HepG2 (cell line): ENCODE results near the gene CSTB. TPM values are rescaled to one million over a fixed set of nuclear protein-coding genes. Genes with fewer than 3 reads are reported as not detected.

Source experiments
- ARID4A ChIP-seq: sonication (generic); formaldehyde crosslinking; IDR thresholded peaks from 2 replicates; pipeline ENCODE4 v1.5.0; 2020; ENCODE audit warnings: mild to moderate bottlenecking, missing genetic modification reagents, borderline replicate concordance
- ARNT ChIP-seq: fragments of 450-650 bp; IDR thresholded peaks from 2 replicates; pipeline ENCODE4 v1.6.1; 2017
- CCDC6 ChIP-seq: sonication (generic); formaldehyde crosslinking; IDR thresholded peaks from 2 replicates; pipeline ENCODE4 v1.8.1; 2022; ENCODE audit warnings: mild to moderate bottlenecking, missing genetic modification reagents, moderate library complexity
- EP300 ChIP-seq, 3 experiments: sonication (generic) in 1 of 3; formaldehyde crosslinking in 1 of 3; IDR thresholded peaks; 2 replicates each; pipeline versions ENCODE4 v1.5.1 to v1.6.1; 2011 to 2020; ENCODE audit warnings: low read depth in 2 of 3, low read length in 2 of 3, borderline replicate concordance in 1 of 3, improper control_type of control experiment in 1 of 3, mild to moderate bottlenecking in 1 of 3, missing genetic modification reagents in 1 of 3, moderate library complexity in 1 of 3
- HMGA1 ChIP-seq: sonication (generic); formaldehyde crosslinking; conservative IDR thresholded peaks from 2 replicates; pipeline ENCODE4 v1.4.0; 2020; ENCODE audit warnings: missing genetic modification reagents
- IRX3 ChIP-seq: sonication (generic); formaldehyde crosslinking; IDR thresholded peaks from 2 replicates; pipeline ENCODE4 v1.8.1; 2023; ENCODE audit warnings: mild to moderate bottlenecking, low read depth, missing genetic modification reagents, borderline replicate concordance
- NFE2L2 ChIP-seq: fragments of 150-350 bp; IDR thresholded peaks from 2 replicates; pipeline ENCODE4 v1.6.1; 2014; ENCODE audit warnings: low read length
- NFIC ChIP-seq: IDR thresholded peaks from 2 replicates; pipeline ENCODE4 v1.6.1; 2012; ENCODE audit warnings: mild to moderate bottlenecking, low read length, inconsistent platforms
- POLR2AphosphoS2 ChIP-seq: IDR thresholded peaks from 2 replicates; pipeline ENCODE4 v1.6.1; 2011; ENCODE audit warnings: low read depth, low read length, improper control_type of control experiment
- RFX3 ChIP-seq: IDR thresholded peaks from 2 replicates; pipeline ENCODE4 v1.6.1; 2016; ENCODE audit warnings: missing biosample characterization, missing genetic modification reagents
- SIN3B ChIP-seq: fragments of 150-350 bp; IDR thresholded peaks from 2 replicates; pipeline ENCODE4 v1.6.1; 2014; ENCODE audit warnings: low read length
- SMC3 ChIP-seq: IDR thresholded peaks from 2 replicates; pipeline ENCODE4 v1.6.1; 2011; ENCODE audit warnings: low read length, improper control_type of control experiment
- ZNF343 ChIP-seq: sonication (generic); formaldehyde crosslinking; IDR thresholded peaks from 2 replicates; pipeline ENCODE4 v1.4.0; 2020; ENCODE audit warnings: mild to moderate bottlenecking, missing genetic modification reagents
- ZNF350 ChIP-seq: sonication (generic); formaldehyde crosslinking; IDR thresholded peaks from 2 replicates; pipeline ENCODE4 v1.4.0; 2020; ENCODE audit warnings: mild to moderate bottlenecking, low read depth, missing genetic modification reagents, borderline replicate concordance
- ZNF549 ChIP-seq: sonication (generic); formaldehyde crosslinking; IDR thresholded peaks from 2 replicates; pipeline ENCODE4 v1.5.0; 2020; ENCODE audit warnings: missing genetic modification reagents
- ZNF644 ChIP-seq: IDR thresholded peaks from 2 replicates; pipeline ENCODE4 v1.6.1; 2016; ENCODE audit warnings: low read depth
- ZNF672 ChIP-seq: sonication (generic); formaldehyde crosslinking; IDR thresholded peaks from 2 replicates; pipeline ENCODE4 v1.8.1; 2022; ENCODE audit warnings: missing genetic modification reagents
- ZNF770 ChIP-seq: sonication (generic); formaldehyde crosslinking; IDR thresholded peaks from 2 replicates; pipeline ENCODE4 v1.5.0; 2020; ENCODE audit warnings: mild to moderate bottlenecking, missing genetic modification reagents
- polyA plus RNA-seq, 8 experiments: library from polyadenylated mRNA; depleted of rRNA in 3 of 8; stranded (reverse) in 7 of 8; unstranded in 1 of 8; fragments of >200 nt; fragmentation: Illumina TruSeq in 4 of 8; extraction: Trizol in 4 of 8; gene quantifications; 2 replicates each; pipeline versions ENCODE4 v1.2.1 to v1.2.3, GENCODE V29; 2011 to 2016; ENCODE audit warnings: low read depth in 4 of 8, missing spikeins in 1 of 8, mixed read lengths in 1 of 8; ENCODE audit not compliant: insufficient read depth in 1 of 8
- total RNA-seq, 5 experiments: library from RNA; depleted of rRNA; stranded (reverse); fragments of >200 nt; fragmentation: Illumina TruSeq; extraction: Trizol; gene quantifications; 2 replicates each; pipeline ENCODE4 v1.2.3, GENCODE V29; 2016; ENCODE audit warnings: low read depth in 1 of 5
- TF ChIP-seq, protein P1 (sequence below): sonication (generic); formaldehyde crosslinking; IDR thresholded peaks from 2 replicates; pipeline ENCODE4 v1.4.0; 2020; ENCODE audit warnings: mild to moderate bottlenecking, missing genetic modification reagents, borderline replicate concordance

The CSTB gene
- total and polyA plus RNA-seq, 2 of the 13 experiments (the other 11 are each of a cell fraction or from before 2014, with no cell fraction given): 11.7 to 94.1 TPM

DNA sequence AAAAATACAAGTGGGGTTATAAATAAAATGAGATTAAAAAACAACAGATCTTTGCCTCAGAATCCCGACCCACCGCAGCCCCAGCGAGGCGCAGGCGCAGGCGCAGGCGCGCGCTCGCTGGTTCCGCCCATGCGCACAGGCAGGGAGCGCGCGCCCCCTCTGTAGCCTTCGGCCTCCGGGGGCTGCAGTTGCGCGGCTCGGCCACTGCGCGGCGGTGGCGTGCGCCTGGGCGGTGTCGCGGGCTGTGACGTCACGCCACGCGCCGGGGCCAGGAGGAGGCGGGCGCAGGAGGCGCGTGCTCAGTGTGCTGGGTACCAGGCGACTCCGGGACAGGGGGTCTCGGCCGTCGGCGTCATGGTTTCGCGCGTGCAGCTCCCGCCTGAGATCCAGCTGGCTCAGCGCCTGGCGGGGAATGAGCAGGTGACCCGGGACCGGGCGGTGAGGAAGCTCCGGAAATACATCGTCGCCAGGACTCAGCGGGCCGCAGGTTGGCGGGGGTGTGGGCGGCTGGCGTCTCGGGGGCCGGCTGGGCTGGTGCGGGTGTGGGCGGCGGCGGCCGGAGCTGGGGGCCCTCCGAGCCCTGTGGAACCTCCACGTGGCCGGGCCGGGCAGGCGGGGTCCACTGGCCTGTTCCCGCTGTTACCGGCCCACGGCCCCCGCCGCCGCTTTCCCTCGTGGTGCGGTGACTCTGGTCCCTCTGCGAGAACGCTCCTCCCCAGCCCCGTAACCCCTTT lies 13.3 kb upstream of the CSTB start, which contains the start of gene RRP1 (continued):
- 0 out of 4 replicates have a peak, but pooled peaks of 1 of the 2 experiments have one; percentile 6 for TF ChIP-seq EP300 (IDR thresholded peaks at IDR 0.05; ENCODE audit: low read depth in 2 of 2, low read length in 2 of 2)
- peak; percentile 35; the same call in 1 of the 2 replicates for TF ChIP-seq EP300 (CRISPR knock-in tag; IDR thresholded peaks at IDR 0.05; ENCODE audit: borderline replicate concordance)
- peak; percentile 97 for TF ChIP-seq CCDC6 (CRISPR knock-in tag)
- TF ChIP-seq ZNF672: 0 out of 2 replicates have a peak, but pooled peaks have one; percentile 32
- TF ChIP-seq ZNF644: no peak
- no peak for TF ChIP-seq NFIC
- TF ChIP-seq, protein P1, sequence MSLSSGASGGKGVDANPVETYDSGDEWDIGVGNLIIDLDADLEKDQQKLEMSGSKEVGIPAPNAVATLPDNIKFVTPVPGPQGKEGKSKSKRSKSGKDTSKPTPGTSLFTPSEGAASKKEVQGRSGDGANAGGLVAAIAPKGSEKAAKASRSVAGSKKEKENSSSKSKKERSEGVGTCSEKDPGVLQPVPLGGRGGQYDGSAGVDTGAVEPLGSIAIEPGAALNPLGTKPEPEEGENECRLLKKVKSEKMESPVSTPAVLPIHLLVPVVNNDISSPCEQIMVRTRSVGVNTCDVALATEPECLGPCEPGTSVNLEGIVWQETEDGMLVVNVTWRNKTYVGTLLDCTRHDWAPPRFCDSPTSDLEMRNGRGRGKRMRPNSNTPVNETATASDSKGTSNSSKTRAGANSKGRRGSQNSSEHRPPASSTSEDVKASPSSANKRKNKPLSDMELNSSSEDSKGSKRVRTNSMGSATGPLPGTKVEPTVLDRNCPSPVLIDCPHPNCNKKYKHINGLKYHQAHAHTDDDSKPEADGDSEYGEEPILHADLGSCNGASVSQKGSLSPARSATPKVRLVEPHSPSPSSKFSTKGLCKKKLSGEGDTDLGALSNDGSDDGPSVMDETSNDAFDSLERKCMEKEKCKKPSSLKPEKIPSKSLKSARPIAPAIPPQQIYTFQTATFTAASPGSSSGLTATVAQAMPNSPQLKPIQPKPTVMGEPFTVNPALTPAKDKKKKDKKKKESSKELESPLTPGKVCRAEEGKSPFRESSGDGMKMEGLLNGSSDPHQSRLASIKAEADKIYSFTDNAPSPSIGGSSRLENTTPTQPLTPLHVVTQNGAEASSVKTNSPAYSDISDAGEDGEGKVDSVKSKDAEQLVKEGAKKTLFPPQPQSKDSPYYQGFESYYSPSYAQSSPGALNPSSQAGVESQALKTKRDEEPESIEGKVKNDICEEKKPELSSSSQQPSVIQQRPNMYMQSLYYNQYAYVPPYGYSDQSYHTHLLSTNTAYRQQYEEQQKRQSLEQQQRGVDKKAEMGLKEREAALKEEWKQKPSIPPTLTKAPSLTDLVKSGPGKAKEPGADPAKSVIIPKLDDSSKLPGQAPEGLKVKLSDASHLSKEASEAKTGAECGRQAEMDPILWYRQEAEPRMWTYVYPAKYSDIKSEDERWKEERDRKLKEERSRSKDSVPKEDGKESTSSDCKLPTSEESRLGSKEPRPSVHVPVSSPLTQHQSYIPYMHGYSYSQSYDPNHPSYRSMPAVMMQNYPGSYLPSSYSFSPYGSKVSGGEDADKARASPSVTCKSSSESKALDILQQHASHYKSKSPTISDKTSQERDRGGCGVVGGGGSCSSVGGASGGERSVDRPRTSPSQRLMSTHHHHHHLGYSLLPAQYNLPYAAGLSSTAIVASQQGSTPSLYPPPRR (CRISPR knock-in tag): no peak
- TF ChIP-seq NFE2L2: no peak
- TF ChIP-seq SMC3: no peak
- TF ChIP-seq ZNF549: no peak
- no peak for TF ChIP-seq ZNF350 (CRISPR knock-in tag)
- no peak for TF ChIP-seq ARNT
- no peak for TF ChIP-seq IRX3 (CRISPR knock-in tag)
- peak; percentile 97 for TF ChIP-seq ARID4A (CRISPR knock-in tag)
- TF ChIP-seq HMGA1 (CRISPR knock-in tag): no peak
- no peak for TF ChIP-seq RFX3 (CRISPR knock-in tag)
- peak; percentile 56; the same call in 1 of the 2 replicates for TF ChIP-seq ZNF770 (CRISPR knock-in tag)
- TF ChIP-seq POLR2AphosphoS2: no peak
- peak; percentile 83 for TF ChIP-seq SIN3B
- TF ChIP-seq ZNF343: 0 out of 2 replicates have a peak, but pooled peaks have one; percentile 2
